Prostate gland (tissue), 2 donors: Measurements from ENCODE around the gene FIGN.

Experiments used
- POLR2A ChIP-seq: fragments of 450-650 bp; IDR thresholded peaks from one replicate; pipeline ENCODE4 v1.6.1; 2016; ENCODE audit warnings: antibody characterized with exemption, mild to moderate bottlenecking
- POLR2AphosphoS5 ChIP-seq: sonication (generic); formaldehyde crosslinking; IDR thresholded peaks from one replicate; pipeline ENCODE4 v1.6.1; 2017; ENCODE audit warnings: antibody characterized with exemption
- TF ChIP-seq, protein P1 (sequence below), 4 experiments: fragments of 200-600 bp in 2 of 4; fragments of 450-650 bp in 2 of 4; sonication (generic) in 2 of 4; IDR thresholded peaks; 1 replicate in 3 of 4; 2 replicates in 1 of 4; pipeline ENCODE4 v1.5.1; 2016 to 2019; ENCODE audit warnings: antibody characterized with exemption in 4 of 4, mild to moderate bottlenecking in 2 of 4, moderate library complexity in 2 of 4

GRCh38 chr2:163611557-163611906 lies 124.3 kb downstream of the FIGN start:
- no peak for TF ChIP-seq POLR2AphosphoS5
- TF ChIP-seq, protein P1, sequence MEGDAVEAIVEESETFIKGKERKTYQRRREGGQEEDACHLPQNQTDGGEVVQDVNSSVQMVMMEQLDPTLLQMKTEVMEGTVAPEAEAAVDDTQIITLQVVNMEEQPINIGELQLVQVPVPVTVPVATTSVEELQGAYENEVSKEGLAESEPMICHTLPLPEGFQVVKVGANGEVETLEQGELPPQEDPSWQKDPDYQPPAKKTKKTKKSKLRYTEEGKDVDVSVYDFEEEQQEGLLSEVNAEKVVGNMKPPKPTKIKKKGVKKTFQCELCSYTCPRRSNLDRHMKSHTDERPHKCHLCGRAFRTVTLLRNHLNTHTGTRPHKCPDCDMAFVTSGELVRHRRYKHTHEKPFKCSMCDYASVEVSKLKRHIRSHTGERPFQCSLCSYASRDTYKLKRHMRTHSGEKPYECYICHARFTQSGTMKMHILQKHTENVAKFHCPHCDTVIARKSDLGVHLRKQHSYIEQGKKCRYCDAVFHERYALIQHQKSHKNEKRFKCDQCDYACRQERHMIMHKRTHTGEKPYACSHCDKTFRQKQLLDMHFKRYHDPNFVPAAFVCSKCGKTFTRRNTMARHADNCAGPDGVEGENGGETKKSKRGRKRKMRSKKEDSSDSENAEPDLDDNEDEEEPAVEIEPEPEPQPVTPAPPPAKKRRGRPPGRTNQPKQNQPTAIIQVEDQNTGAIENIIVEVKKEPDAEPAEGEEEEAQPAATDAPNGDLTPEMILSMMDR (IDR thresholded peaks at IDR 0.05) = no peak
- TF ChIP-seq POLR2A = no peak
